MM.1S (cell line): ENCODE data around the gene TAF1L.

Experiments
- DNase-seq: peaks from one replicate; pipeline ENCODE4 v3.0.0-alpha.2; 2015
- H2AFZ ChIP-seq: fragments of 300-600 bp; sonication (generic); 2 replicates; pipeline ENCODE4 v1.6.0; 2016; ENCODE audit warnings: antibody characterized with exemption, low read length
- H3F3A ChIP-seq: fragments of 300-600 bp; sonication (generic); 2 replicates; pipeline ENCODE4 v1.6.1; 2016; ENCODE audit warnings: mild to moderate bottlenecking, antibody characterized with exemption, low read length, moderate library complexity, mixed read lengths; ENCODE audit not compliant: insufficient read depth
- H3K27ac ChIP-seq: fragments of 300-600 bp; sonication (generic); 2 replicates; pipeline ENCODE4 v1.5.1; 2016; ENCODE audit warnings: mild to moderate bottlenecking, low read length
- H3K27me3 ChIP-seq: fragments of 300-600 bp; sonication (generic); replicated peaks from 2 replicates; pipeline ENCODE4 v1.6.0; 2016; ENCODE audit warnings: low read length; ENCODE audit not compliant: insufficient read depth
- H3K36me3 ChIP-seq: fragments of 300-600 bp; sonication (generic); replicated peaks from 2 replicates; pipeline ENCODE4 v1.6.1; 2016; ENCODE audit warnings: mild to moderate bottlenecking, low read length, mixed read lengths; ENCODE audit not compliant: insufficient read depth
- H3K4me1 ChIP-seq: fragments of 300-600 bp; sonication (generic); 2 replicates; pipeline ENCODE4 v1.6.1; 2016; ENCODE audit warnings: low read length, mixed read lengths
- H3K4me2 ChIP-seq: fragments of 300-600 bp; sonication (generic); 2 replicates; pipeline ENCODE4 v1.6.0; 2016; ENCODE audit warnings: low read depth, low read length
- H3K4me3 ChIP-seq: fragments of 300-600 bp; sonication (generic); 2 replicates; pipeline ENCODE4 v1.5.1; 2016; ENCODE audit warnings: low read length, mixed read lengths
- H3K79me2 ChIP-seq: fragments of 300-600 bp; sonication (generic); 2 replicates; pipeline ENCODE4 v1.6.1; 2016; ENCODE audit warnings: mixed run types, low read length, mixed read lengths
- H3K9ac ChIP-seq: fragments of 300-600 bp; sonication (generic); 2 replicates; pipeline ENCODE4 v1.6.1; 2016; ENCODE audit warnings: low read length, mixed read lengths
- H3K9me2 ChIP-seq: fragments of 300-600 bp; sonication (generic); replicated peaks from 2 replicates; pipeline ENCODE4 v1.6.1; 2016; ENCODE audit warnings: mild to moderate bottlenecking, low read length, mixed read lengths; ENCODE audit not compliant: insufficient read depth
- H3K9me3 ChIP-seq: fragments of 300-600 bp; sonication (generic); replicated peaks from 2 replicates; pipeline ENCODE4 v1.6.1; 2016; ENCODE audit warnings: mild to moderate bottlenecking, low read length, mixed read lengths; ENCODE audit not compliant: insufficient read depth
- H4K20me1 ChIP-seq: fragments of 300-600 bp; sonication (generic); 2 replicates; pipeline ENCODE4 v1.6.1; 2016; ENCODE audit warnings: mild to moderate bottlenecking, low read length, moderate library complexity, mixed read lengths; ENCODE audit not compliant: insufficient read depth
- CTCF ChIP-seq: fragments of 300-600 bp; sonication (generic); IDR thresholded peaks from 2 replicates; pipeline ENCODE4 v1.5.1; 2016; ENCODE audit warnings: antibody characterized with exemption, low read length, mixed read lengths
- EZH2 ChIP-seq: fragments of 300-600 bp; sonication (generic); optimal IDR thresholded peaks from 2 replicates; pipeline ENCODE3; 2017; ENCODE audit warnings: low read depth, mild to moderate bottlenecking, antibody characterized with exemption, low read length, mixed read lengths
- EZH2phosphoT487 ChIP-seq: fragments of 300-600 bp; sonication (generic); IDR thresholded peaks from 2 replicates; pipeline ENCODE4 v1.6.1; 2018; ENCODE audit warnings: antibody characterized with exemption, low read length

TAF1L gene

GRCh38 chr9:32589083-32589723, 46.3 kb downstream of the TAF1L start:
- no peak overlapping the region for H3K4me2 ChIP-seq
- H3K27me3 ChIP-seq, result no peaks in the 10 kb centered on the region
- H2AFZ ChIP-seq, result no peak overlapping the region
- no peaks in the 10 kb centered on the region for H3K9me2 ChIP-seq
- H3K36me3 ChIP-seq, result no peaks in the 10 kb centered on the region
- H3K27ac ChIP-seq, result no peak overlapping the region
- H3F3A ChIP-seq, result peaks cover 3% of the 10 kb centered on the region; the same call in 1 of the 2 replicates
- H3K4me3 ChIP-seq, result no peak overlapping the region
- H3K4me1 ChIP-seq, result 0 out of 2 replicates have a peak, but pooled peaks cover 6% of the 10 kb centered on the region
- TF ChIP-seq CTCF (peak; percentile 60), EZH2 (no peak)
- no peak overlapping the region for H3K9ac ChIP-seq
- no peaks in the 10 kb centered on the region for H4K20me1 ChIP-seq
- H3K9me3 ChIP-seq, result no peaks in the 10 kb centered on the region
- no peaks in the 10 kb centered on the region for H3K79me2 ChIP-seq
- peak; percentile 67 for DNase-seq

- no peak overlapping the region for H3K9ac ChIP-seq
- H2AFZ ChIP-seq, result no peak overlapping the region
- no peaks in the 10 kb centered on the region for H4K20me1 ChIP-seq
- DNase-seq, result peak; percentile 40
- no peak overlapping the region for H3K27ac ChIP-seq
- no peaks in the 10 kb centered on the region for H3K9me3 ChIP-seq
- no peak overlapping the region for H3K4me3 ChIP-seq
- 0 out of 2 replicates have a peak, but pooled peaks cover 6% of the 10 kb centered on the region for H3K4me1 ChIP-seq
- TF ChIP-seq EZH2phosphoT487, result no peak
- no peak for TF ChIP-seq EZH2
- no peak for TF ChIP-seq CTCF
- no peaks in the 10 kb centered on the region for H3K9me2 ChIP-seq
- no peaks in the 10 kb centered on the region for H3K27me3 ChIP-seq
- H3F3A ChIP-seq, result peaks cover 3% of the 10 kb centered on the region; the same call in 1 of the 2 replicates
- no peaks in the 10 kb centered on the region for H3K79me2 ChIP-seq
- no peaks in the 10 kb centered on the region for H3K36me3 ChIP-seq
- H3K4me2 ChIP-seq, result no peak overlapping the region
Measured at GRCh38 chr9:32587901-32588300, 47.6 kb downstream of the TAF1L start.

GRCh38 chr9:32584784-32585183, 50.7 kb downstream of the TAF1L start:
- Histone ChIP-seq H3K9me3 (no peaks in the 10 kb centered on the region), H3K9ac (no peak overlapping the region), H4K20me1 (no peaks in the 10 kb centered on the region), H3K4me1 (peaks cover 19% of the 10 kb centered on the region), H3F3A (peaks cover 16% of the 10 kb centered on the region), H3K4me2 (no peak overlapping the region), H3K79me2 (no peaks in the 10 kb centered on the region), H3K36me3 (no peaks in the 10 kb centered on the region), H3K4me3 (no peak overlapping the region), H3K9me2 (no peaks in the 10 kb centered on the region), H3K27me3 (no peaks in the 10 kb centered on the region), H2AFZ (no peak overlapping the region), H3K27ac (no peak overlapping the region)
- no peak for DNase-seq
- TF ChIP-seq EZH2phosphoT487 (no peak), EZH2 (no peak), CTCF (no peak)
